Left ventricle myocardium inferior (tissue), 1 donor: Measurements from ENCODE around the gene AFF1. TPM values are rescaled to one million over a fixed set of nuclear protein-coding genes. Genes with fewer than 3 reads are reported as not detected.
A peak's percentile ranks its signal among the peaks of the same experiment; 100 is the strongest.

Experiments used
- DNase-seq: peaks from one replicate; pipeline ENCODE4 v3.0.0-alpha.2; 2020
- H3K27ac ChIP-seq: fragments of 200-600 bp; replicated peaks from 2 replicates; pipeline ENCODE4 v1.8.0; 2021
- H3K27me3 ChIP-seq: fragments of 200-600 bp; 2 replicates; pipeline ENCODE4 v1.8.0; 2021; ENCODE audit warnings: low read depth
- H3K36me3 ChIP-seq: fragments of 200-600 bp; 2 replicates; pipeline ENCODE4 v1.8.0; 2021
- H3K4me1 ChIP-seq: fragments of 200-600 bp; 2 replicates; pipeline ENCODE4 v1.8.0; 2021
- H3K4me3 ChIP-seq: fragments of 200-600 bp; 2 replicates; pipeline ENCODE4 v1.8.0; 2021; ENCODE audit warnings: mild to moderate bottlenecking, moderate library complexity
- H3K9me3 ChIP-seq: fragments of 200-600 bp; replicated peaks from 2 replicates; pipeline ENCODE4 v1.8.0; 2021
- CTCF ChIP-seq: fragments of 200-600 bp; IDR thresholded peaks from 2 replicates; pipeline ENCODE4 v1.8.0; 2021; ENCODE audit warnings: antibody characterized with exemption, mild to moderate bottlenecking, borderline replicate concordance
- intact Hi-C: fragments of 100-400 bp; cut with micrococcal nuclease; formaldehyde crosslinking; loops from one replicate; pipeline ENCODE4 v1.11.0; 2022
- total RNA-seq: library from RNA; stranded (reverse); fragmentation: NEBNext Ultra II Directional; extraction: Animal tissue kit (Norgen Biotek cat#: 25700); gene quantifications from one replicate; pipeline ENCODE4 v1.2.1, GENCODE V29; 2021
- donor health status: DM: no; HTN: yes; CAD: no; lungs with severe emphysema.

The AFF1 gene
- total RNA-seq, 1 donor from 2014 or later: 67.9 TPM

- intact Hi-C loops: no loop called here
- no peak for DNase-seq
- Histone ChIP-seq H3K9me3 (no peaks in the 10 kb centered on the region), H3K36me3 (peaks cover 56% of the 10 kb centered on the region), H3K4me1 (peaks cover 81% of the 10 kb centered on the region), H3K4me3 (no peak overlapping the region), H3K27ac (peak overlapping the region; percentile 86), H3K27me3 (no peaks in the 10 kb centered on the region)
- TF ChIP-seq CTCF: no peak
These were observed 184.0 kb downstream of the AFF1 start for GRCh38 chr4:87118826-87119225.

GRCh38 chr4:87120010-87120409, 185.2 kb downstream of the AFF1 start:
- no peaks in the 10 kb centered on the region for H3K9me3 ChIP-seq
- H3K4me3 ChIP-seq: peak overlapping the region; percentile 58
- H3K36me3 ChIP-seq: peaks cover 60% of the 10 kb centered on the region
- H3K27ac ChIP-seq: peak overlapping the region; percentile 86
- H3K4me1 ChIP-seq: peaks cover 81% of the 10 kb centered on the region
- H3K27me3 ChIP-seq: no peaks in the 10 kb centered on the region
- intact Hi-C loops: no loop called here
- no peak for TF ChIP-seq CTCF
- DNase-seq: no peak

- Histone ChIP-seq H3K36me3 (peaks cover 60% of the 10 kb centered on the region), H3K4me1 (peaks cover 81% of the 10 kb centered on the region), H3K9me3 (no peaks in the 10 kb centered on the region), H3K27me3 (no peaks in the 10 kb centered on the region), H3K27ac (peak overlapping the region; percentile 86), H3K4me3 (peak overlapping the region; percentile 58)
- TF ChIP-seq CTCF: no peak
- no peak for DNase-seq
- intact Hi-C loops: no loop called here
These were observed 185.8 kb downstream of the AFF1 start for GRCh38 chr4:87120411-87121162.

GRCh38 chr4:87121341-87122065, 186.7 kb downstream of the AFF1 start:
- H3K27me3 ChIP-seq: no peaks in the 10 kb centered on the region
- intact Hi-C loops: no loop called here
- no peak for DNase-seq
- peaks cover 60% of the 10 kb centered on the region for H3K36me3 ChIP-seq
- H3K4me1 ChIP-seq: peaks cover 72% of the 10 kb centered on the region
- H3K4me3 ChIP-seq: peak overlapping the region; percentile 58
- peak overlapping the region; percentile 86 for H3K27ac ChIP-seq
- H3K9me3 ChIP-seq: no peaks in the 10 kb centered on the region
- no peak for TF ChIP-seq CTCF

- TF ChIP-seq CTCF: no peak
- no peak for DNase-seq
- H3K4me3 ChIP-seq: no peak overlapping the region
- H3K36me3 ChIP-seq: peaks cover 60% of the 10 kb centered on the region
- H3K4me1 ChIP-seq: peaks cover 64% of the 10 kb centered on the region
- no peaks in the 10 kb centered on the region for H3K9me3 ChIP-seq
- peak overlapping the region; percentile 86 for H3K27ac ChIP-seq
- intact Hi-C loops: no loop called here
- H3K27me3 ChIP-seq: no peaks in the 10 kb centered on the region
These were observed 187.4 kb downstream of the AFF1 start for GRCh38 chr4:87122252-87122651.
